Ascending aorta (tissue), 2 donors: ENCODE data around the gene APOL2. TPM values are rescaled to one million over a fixed set of nuclear protein-coding genes. Genes with fewer than 3 reads are reported as not detected.
"Not testable (repeated sequence)": the region's sequence is repeated elsewhere in the genome, so short reads cannot be mapped to it uniquely, and the experiment has no call there.

Experiments
- DNase-seq, 2 donors: peaks; one replicate each; pipeline ENCODE4 v3.0.0-alpha.2; 2019; ENCODE audit warnings: low spot score in 2 of 2
- H3K27ac ChIP-seq, 2 donors: fragments of 200-600 bp; sonication (generic); one replicate each; pipeline ENCODE4 v1.5.1; 2016 to 2017; ENCODE audit warnings: mild to moderate bottlenecking in 1 of 2
- H3K27me3 ChIP-seq: fragments of 200-600 bp; sonication (generic); one replicate; pipeline ENCODE4 v1.5.1; 2017
- H3K36me3 ChIP-seq, 2 donors: fragments of 200-600 bp; sonication (generic); one replicate each; pipeline ENCODE4 v1.5.1; 2016
- H3K4me1 ChIP-seq, 2 donors: fragments of 200-600 bp; sonication (generic); one replicate each; pipeline ENCODE4 v1.5.1; 2016 to 2017; ENCODE audit warnings: mild to moderate bottlenecking in 1 of 2
- H3K4me3 ChIP-seq, 2 donors: fragments of 200-600 bp; sonication (generic); one replicate each; pipeline ENCODE4 v1.5.1; 2016 to 2017; ENCODE audit warnings: mild to moderate bottlenecking in 1 of 2
- H3K9me3 ChIP-seq, 2 donors: fragments of 200-600 bp; sonication (generic); one replicate each; pipeline ENCODE4 v1.5.1; 2016
- intact Hi-C: fragments of 100-400 bp; cut with DNase I; formaldehyde crosslinking; loops from one replicate; pipeline ENCODE4 v1.15.1; 2023
- total RNA-seq: library from RNA; depleted of rRNA; stranded (reverse); fragments of >200 nt; gene quantifications from one replicate; pipeline ENCODE4 v1.1.0, GENCODE V29; 2016
- TF ChIP-seq, protein P1 (sequence below), 3 experiments: fragments of 200-600 bp in 2 of 3; fragments of 450-650 bp in 1 of 3; sonication (generic) in 2 of 3; IDR thresholded peaks; one replicate each; pipeline ENCODE4 v1.5.1; 2016 to 2019; ENCODE audit warnings: antibody characterized with exemption in 3 of 3, mild to moderate bottlenecking in 1 of 3, moderate library complexity in 1 of 3

Gene APOL2
- total RNA-seq, 1 donor from 2014 or later, result 34.3 TPM

DNA sequence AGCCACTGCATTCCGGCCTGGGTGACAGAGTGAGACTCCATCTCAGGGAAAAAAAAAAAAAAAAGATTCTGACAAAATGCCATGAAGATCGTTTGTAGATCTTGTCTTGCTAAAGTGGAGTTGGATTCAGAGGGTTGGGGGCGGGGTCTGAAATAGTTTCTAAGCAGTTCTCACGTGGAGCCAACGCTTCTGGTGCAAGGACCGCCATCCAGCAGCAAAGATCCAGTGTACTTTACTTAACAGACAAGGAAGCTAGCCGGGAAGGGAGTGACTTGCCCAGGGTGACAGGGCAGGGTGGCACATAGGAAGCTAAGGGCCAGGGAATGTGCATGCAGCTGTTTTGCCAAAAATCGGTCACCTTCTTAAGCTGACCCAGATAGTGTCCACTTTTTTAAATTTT is 41.1 kb upstream of the APOL2 start:
- H3K9me3 ChIP-seq, result no peaks in the 10 kb centered on the region
- peaks cover 0 to 5% of the 10 kb centered on the region in 2 donors for H3K4me1 ChIP-seq
- H3K36me3 ChIP-seq, result peaks cover 48 to 54% of the 10 kb centered on the region in 2 donors
- TF ChIP-seq, protein P1, sequence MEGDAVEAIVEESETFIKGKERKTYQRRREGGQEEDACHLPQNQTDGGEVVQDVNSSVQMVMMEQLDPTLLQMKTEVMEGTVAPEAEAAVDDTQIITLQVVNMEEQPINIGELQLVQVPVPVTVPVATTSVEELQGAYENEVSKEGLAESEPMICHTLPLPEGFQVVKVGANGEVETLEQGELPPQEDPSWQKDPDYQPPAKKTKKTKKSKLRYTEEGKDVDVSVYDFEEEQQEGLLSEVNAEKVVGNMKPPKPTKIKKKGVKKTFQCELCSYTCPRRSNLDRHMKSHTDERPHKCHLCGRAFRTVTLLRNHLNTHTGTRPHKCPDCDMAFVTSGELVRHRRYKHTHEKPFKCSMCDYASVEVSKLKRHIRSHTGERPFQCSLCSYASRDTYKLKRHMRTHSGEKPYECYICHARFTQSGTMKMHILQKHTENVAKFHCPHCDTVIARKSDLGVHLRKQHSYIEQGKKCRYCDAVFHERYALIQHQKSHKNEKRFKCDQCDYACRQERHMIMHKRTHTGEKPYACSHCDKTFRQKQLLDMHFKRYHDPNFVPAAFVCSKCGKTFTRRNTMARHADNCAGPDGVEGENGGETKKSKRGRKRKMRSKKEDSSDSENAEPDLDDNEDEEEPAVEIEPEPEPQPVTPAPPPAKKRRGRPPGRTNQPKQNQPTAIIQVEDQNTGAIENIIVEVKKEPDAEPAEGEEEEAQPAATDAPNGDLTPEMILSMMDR (IDR thresholded peaks at IDR 0.05), result no peak
- H3K27me3 ChIP-seq, result no peaks in the 10 kb centered on the region
- no peak overlapping the region for H3K27ac ChIP-seq
- H3K4me3 ChIP-seq, result no peak overlapping the region
- intact Hi-C loops, result no loop called here
- peak in 1 of 2 donors; percentile 69 for DNase-seq

DNA sequence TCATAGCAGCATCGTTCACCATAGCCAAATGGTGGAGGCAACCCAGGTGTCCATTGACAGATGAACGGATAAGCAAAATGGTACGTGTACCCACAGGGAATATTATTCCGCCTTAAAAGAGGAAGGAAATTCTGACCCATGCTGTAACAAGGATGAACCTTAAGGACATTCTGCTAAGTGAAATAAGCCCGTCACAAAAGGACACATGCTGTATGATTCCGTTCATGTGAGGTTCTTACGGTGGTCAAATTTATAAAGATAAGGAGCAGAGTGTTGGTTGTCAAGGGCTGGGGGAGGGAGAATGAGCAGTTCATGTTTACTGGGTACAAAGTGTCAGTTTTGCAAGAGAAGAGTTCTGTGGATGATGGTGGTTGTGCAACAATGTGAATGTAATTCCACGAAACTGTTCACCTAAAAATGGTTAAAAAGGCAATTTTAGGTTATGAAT is 39.9 kb upstream of the APOL2 start:
- H3K27ac ChIP-seq, result no peak overlapping the region
- TF ChIP-seq, protein P1 (IDR thresholded peaks at IDR 0.05), result no peak
- H3K27me3 ChIP-seq, result no peaks in the 10 kb centered on the region
- H3K9me3 ChIP-seq, result no peaks in the 10 kb centered on the region
- peaks cover 37 to 42% of the 10 kb centered on the region in 2 donors for H3K36me3 ChIP-seq
- H3K4me3 ChIP-seq, result no peak overlapping the region
- H3K4me1 ChIP-seq, result peaks cover 0 to 5% of the 10 kb centered on the region in 2 donors
- no peak for DNase-seq
- intact Hi-C loops, result loop anchor here (5.0 kb wide), 1 partner anchor 132 kb away; no protein-coding TSS in a partner anchor

DNA sequence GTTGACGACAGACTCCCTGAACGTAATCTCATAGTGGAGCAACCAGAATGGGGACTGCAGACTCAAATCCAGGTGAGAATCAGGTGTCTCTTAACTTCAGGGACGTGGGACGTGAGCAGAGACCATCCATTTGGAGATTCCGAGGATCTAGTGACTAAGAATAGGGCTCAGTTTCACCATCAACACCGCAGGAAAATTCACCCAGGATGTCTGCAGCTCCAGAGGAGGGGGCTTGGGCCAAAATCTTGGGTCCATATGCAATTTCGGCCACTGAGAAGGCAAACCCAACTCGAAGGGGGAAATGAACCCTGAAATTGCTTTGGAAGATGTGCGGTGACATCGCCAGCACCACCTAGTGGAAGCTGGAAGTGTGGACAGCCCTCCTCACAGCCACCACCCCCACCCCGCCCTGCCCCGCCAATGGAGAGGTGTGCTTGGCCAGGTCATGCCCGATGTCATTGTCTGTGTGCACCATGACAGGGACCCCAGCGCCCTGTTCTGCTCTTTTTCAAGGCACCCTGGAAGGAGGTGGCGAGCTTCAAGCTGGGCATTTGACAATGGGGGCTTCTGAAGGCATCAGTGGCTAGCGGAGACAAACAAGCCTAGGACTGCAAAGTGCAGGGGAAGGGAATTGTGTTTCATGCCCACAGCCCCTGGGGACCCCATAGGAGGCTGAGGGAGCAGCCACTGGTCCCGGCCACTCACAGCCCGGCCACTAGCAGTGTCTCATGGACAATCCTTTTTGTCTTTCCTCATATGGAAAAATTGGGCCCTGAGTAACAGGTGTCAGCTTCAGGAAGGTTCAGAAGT is 38.4 kb upstream of the APOL2 start:
- intact Hi-C loops, result loop anchor here (2.0 to 5.0 kb wide), 2 partner anchors 83 to 130 kb away; no protein-coding TSS in a partner anchor
- Histone ChIP-seq H3K4me1 (peaks cover 0 to 5% of the 10 kb centered on the region in 2 donors), H3K4me3 (no peak overlapping the region), H3K27ac (no peak overlapping the region), H3K36me3 (peaks cover 23 to 27% of the 10 kb centered on the region in 2 donors), H3K27me3 (no peaks in the 10 kb centered on the region), H3K9me3 (no peaks in the 10 kb centered on the region)
- TF ChIP-seq, protein P1 (IDR thresholded peaks at IDR 0.05), result peak; percentile 63 to 80 (median 79)
- DNase-seq, result no peak

DNA sequence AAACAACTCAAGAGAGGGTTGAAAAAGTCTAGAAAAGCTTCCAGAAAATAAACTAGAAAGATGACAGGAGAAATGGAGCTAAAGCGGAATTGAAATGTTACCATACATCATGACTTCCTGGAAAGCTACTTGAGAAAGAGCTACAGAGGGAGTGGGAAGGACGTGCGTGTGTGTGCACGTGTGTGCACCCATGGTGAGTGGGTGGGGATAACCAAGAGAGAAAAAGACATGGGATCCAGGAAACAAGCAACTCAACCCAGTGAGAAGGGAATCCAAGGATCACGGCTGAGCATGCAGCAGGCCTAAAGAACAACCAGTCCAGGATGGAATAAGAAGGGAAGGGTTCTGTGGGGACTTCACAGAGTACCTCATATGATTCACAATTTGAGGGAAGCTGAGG is 35.2 kb upstream of the APOL2 start:
- no peak overlapping the region for H3K4me3 ChIP-seq
- H3K36me3 ChIP-seq, result no peaks in the 10 kb centered on the region
- intact Hi-C loops, result no loop called here
- H3K9me3 ChIP-seq, result no peaks in the 10 kb centered on the region
- no peak for DNase-seq
- TF ChIP-seq, protein P1 (IDR thresholded peaks at IDR 0.05), result no peak
- no peaks in the 10 kb centered on the region for H3K27me3 ChIP-seq
- H3K4me1 ChIP-seq, result peaks cover 0 to 5% of the 10 kb centered on the region in 2 donors
- no peak overlapping the region for H3K27ac ChIP-seq

DNA sequence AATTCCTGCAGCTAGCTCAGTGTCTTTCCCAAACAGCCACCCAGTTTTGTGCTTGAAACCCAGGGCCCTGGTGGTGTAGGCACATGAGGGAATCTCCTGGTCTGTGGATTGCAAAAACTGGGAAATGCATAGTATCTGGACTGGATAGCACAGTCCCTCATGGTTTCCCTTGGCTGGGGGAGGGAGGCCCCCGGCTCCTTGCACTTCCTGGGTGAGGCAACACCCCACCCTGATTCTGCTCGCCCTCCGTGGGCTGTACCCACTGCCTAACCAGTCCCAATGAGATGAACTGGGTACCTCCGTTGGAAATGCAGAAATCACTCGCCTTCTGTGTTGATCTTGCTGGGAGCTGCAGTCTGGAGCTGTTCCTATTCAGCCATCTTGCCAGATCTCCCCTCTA is 32.6 kb upstream of the APOL2 start:
- H3K9me3 ChIP-seq, DNase-seq, H3K4me3 ChIP-seq, H3K27me3 ChIP-seq, H3K4me1 ChIP-seq, H3K36me3 ChIP-seq, H3K27ac ChIP-seq, intact Hi-C loops: not testable (repeated sequence)

DNA sequence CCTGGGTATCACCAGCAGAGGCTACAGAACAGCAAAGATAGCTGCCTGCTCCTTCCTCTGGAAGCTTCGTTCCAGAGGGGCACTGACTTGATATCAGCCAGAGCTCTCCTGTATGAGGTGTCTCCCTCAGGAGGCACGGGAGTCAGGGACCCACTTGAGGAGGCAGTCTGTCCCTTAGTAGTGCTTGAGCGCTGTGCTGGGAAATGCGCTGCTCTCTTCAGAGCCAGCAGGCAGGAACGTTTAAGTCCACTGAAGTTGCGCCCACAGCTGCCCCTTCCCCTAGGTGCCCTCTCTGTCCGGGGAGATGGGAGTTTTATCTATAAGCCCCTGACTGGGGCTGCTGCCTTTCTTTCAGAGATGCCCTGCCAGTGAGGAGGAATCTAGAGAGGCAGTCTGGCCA is 31.9 kb upstream of the APOL2 start:
- H3K27me3 ChIP-seq, intact Hi-C loops, H3K4me1 ChIP-seq, H3K9me3 ChIP-seq, H3K27ac ChIP-seq, H3K36me3 ChIP-seq, H3K4me3 ChIP-seq: not testable (repeated sequence)
- peak in 1 of 2 donors; percentile 47 for DNase-seq
